Retinal pigment epithelial cell (primary cell): ENCODE data around the gene IRS1.

Experiments used
- DNase-seq: peaks from one replicate; pipeline ENCODE4 v3.0.0-alpha.2; 2010; ENCODE audit warnings: low read depth
- H3K4me3 ChIP-seq: 2 replicates; pipeline ENCODE4 v1.5.1; 2011; ENCODE audit warnings: mild to moderate bottlenecking, low read length, control low read depth, moderate library complexity
- TF ChIP-seq, protein P1 (sequence below): conservative IDR thresholded peaks from 2 replicates; pipeline ENCODE4 v1.5.1; 2011; ENCODE audit warnings: low read depth, low read length, control low read depth, inconsistent platforms

IRS1 gene

DNA sequence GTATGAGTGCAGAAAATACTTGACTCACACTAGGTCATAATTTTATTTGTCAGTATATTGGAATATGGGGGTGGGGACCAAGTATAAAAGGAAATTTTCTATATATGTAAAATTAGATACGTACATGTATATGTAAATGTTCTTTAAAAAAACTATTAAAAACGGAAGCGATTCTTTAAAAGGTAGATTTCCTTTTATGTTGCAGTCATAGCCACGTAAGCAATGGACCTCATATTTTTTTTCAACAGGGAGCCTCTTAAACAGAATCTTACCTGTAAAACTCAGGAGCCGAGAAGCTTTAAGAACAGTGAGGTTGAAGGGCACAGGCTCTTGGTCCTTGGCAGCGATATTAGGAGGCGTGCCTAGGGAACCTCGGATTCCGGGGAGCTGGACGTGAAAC, 39.5 kb upstream of the IRS1 start:
- no peak for DNase-seq
- no peak overlapping the region for H3K4me3 ChIP-seq
- TF ChIP-seq, protein P1, sequence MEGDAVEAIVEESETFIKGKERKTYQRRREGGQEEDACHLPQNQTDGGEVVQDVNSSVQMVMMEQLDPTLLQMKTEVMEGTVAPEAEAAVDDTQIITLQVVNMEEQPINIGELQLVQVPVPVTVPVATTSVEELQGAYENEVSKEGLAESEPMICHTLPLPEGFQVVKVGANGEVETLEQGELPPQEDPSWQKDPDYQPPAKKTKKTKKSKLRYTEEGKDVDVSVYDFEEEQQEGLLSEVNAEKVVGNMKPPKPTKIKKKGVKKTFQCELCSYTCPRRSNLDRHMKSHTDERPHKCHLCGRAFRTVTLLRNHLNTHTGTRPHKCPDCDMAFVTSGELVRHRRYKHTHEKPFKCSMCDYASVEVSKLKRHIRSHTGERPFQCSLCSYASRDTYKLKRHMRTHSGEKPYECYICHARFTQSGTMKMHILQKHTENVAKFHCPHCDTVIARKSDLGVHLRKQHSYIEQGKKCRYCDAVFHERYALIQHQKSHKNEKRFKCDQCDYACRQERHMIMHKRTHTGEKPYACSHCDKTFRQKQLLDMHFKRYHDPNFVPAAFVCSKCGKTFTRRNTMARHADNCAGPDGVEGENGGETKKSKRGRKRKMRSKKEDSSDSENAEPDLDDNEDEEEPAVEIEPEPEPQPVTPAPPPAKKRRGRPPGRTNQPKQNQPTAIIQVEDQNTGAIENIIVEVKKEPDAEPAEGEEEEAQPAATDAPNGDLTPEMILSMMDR = no peak

DNA sequence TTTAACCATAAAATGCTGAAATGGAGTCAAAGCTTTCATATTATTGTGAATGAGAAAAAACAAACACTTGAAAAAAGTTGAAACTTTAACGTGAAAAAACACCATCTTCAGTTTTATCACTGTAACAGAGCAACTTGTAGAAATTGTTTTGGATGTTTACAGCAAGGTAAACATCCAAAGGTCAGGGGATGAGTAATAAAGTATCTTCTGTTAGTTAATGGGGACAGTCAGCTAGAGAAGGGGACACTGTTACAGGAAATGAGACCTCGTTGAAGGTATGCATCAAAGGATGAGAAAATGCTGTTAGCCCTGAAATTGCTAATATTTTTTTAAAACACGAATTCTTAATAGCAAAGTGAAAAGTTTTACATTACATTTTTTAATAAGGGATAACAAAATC, 39.1 kb upstream of the IRS1 start:
- H3K4me3 ChIP-seq = no peak overlapping the region

DNA sequence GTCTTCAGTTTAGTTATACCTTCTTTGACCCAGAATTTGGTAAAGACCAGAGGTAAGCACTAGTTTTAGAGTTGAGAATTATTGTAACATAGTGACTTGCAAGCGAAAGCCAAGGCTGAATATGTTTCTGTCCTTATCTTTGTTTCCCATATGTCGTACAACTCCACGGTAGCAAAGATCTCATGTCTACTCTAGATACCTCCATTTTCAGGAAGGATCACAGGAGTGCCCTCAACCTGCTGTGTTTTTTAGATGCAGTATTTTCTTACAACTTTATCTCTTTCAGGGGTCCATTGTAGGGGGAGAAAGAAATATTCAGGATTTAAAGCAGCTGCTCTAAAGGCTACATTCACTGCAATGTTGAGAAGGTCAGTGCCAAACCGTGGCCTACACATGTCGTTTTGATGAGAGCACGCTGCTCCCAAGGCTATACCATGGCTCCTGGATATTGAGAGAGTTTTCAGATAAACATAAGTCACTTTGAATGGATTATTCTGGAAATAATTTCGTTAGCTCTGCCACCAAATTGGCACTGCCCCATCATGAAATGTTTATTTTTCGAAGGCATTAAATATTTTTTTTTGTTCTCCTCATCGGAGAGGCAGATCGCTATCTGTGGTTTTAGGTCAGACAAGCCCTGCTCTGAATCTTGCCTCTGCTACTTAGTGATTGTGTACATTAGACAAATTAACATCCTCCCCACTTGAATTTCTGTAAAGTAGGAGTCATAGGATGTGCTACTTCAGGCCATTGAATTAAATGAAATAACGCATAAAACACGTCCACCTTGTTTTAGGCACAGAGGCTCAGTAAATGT, 38.4 kb upstream of the IRS1 start:
- TF ChIP-seq, protein P1 = no peak
- DNase-seq = no peak

More for the DNA sequence above, 39.1 kb upstream of the IRS1 start:
- TF ChIP-seq, protein P1 = no peak
- DNase-seq = no peak

GRCh38 chr2:226837334-226837733, 37.7 kb upstream of the IRS1 start:
- no peak for DNase-seq
- no peak overlapping the region for H3K4me3 ChIP-seq
- TF ChIP-seq, protein P1 = no peak

More for the DNA sequence above, 38.4 kb upstream of the IRS1 start:
- H3K4me3 ChIP-seq = no peak overlapping the region

DNA sequence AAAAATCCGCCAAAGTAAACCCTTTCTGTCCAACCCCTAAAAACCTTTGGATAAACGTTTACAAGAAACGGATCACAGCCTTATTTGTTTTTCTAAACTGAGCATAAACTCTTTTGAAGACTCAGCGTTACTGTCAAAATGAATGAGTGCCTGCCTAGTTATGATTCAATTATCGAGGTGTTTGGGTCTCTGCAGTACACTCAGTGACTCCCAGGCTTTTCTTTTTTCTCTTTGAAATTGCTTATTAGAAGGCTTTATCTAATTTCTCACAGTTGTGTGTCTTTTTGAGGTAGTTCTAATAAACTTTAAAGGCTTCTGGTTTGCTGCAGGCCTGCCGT, 36.9 kb upstream of the IRS1 start:
- no peak for DNase-seq
- peak overlapping the region; percentile 79 for H3K4me3 ChIP-seq
- TF ChIP-seq, protein P1 = no peak

DNA sequence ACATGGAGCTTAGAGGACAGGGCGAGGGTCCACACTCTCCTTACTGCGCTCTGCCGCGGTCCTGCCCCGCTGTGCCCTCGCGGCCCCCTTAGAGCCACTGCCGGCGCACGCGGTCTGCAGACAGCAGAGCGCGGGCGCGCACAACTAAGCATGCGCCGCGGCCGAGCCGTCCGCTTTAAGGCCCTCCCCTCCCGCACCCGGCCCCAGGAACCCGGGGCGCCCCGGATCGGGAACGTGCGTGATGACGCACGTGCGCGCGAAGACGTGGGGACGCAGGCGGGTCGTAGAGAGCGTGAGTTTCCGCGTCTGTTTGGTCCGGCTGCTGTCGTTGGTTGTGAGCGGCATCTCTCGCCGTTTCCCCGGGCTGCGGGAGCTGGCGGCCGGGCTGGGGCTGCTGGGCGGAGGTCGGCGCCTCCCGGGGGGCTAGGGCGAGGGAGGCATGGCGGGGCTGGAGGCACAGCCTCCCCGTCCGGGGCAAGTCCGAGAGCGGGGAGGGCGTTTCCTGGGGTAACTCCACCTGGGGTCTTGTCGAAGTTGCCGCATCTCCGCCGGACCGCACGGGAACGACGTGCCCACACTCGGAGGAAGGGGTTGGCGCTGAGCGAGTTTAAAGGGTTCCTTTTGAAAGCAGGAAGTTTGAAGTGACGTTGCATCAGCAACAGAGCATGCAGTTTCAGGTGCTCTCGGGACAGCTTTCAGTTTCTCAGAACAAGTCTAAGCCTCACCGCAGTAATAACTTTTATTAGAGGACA, 36.4 kb upstream of the IRS1 start, which contains the start of gene RHBDD1:
Gene RHBDD1 (plus strand): TSS at position 259 of the 752 bp plus-strand sequence. CDS start 28,640 bp downstream, outside the sequence.
- peak within 1 kb of the TSS; percentile 79 for H3K4me3 ChIP-seq
- TF ChIP-seq, protein P1 = no peak

More for the DNA sequence above, 36.4 kb upstream of the IRS1 start, which contains the start of gene RHBDD1:
- peak; percentile 83 for DNase-seq
